GM21447 (cell line): ENCODE measurements around the gene TUBB4A.
"Not testable (repeated sequence)": the region's sequence is repeated elsewhere in the genome, so short reads cannot be mapped to it uniquely, and the experiment has no call there.

Experiments used
- ATAC-seq: cut with Tn5 transposase; IDR thresholded peaks from one replicate; pipeline ENCODE4 v1.9.1; 2021; ENCODE audit not compliant: unreplicated experiment

The TUBB4A gene

DNA sequence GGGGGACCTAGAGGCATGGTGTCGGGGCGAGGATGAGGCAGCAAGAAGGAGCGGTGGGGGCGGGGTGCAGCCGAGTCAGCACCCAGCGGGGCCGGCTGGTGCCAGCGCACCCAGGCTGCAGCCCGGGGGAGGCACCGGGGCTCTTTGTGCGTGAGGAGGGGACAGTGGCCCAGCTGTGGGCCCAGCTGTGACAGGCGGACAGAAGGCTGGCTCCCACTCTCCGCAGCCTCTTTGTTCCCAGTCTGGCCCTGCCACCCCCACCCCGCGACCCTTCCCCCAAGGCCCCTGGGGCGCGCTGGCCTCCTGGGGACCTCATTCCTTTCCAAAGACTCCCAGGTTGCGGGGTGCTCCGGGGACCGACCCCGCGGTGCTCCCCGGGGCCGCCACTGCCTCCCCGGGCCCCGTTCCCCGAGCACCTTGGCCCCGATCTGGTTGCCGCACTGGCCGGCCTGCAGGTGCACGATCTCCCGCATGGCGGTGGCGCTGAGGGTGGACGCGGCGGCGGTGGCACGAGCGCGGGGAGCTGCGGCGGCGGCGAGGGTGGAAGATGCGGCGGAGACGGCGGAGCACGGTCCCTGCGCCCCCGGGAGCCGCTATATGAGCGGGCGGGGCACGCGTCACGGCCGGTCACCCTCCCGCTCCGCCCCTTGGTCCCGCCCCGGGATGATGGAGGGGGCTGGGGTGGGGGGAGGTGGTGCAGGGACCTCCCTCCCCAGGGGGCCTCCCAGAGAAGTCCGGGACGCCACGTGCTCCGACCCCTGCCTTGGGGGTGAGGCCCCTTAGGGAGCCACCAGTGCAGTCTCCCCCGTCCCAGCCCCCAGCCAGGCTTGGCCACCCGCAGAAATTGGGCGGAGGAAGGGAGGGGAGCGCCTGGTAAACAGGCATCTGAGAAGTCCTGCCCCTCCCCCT lies at the start of gene TUBB4A:
Gene TUBB4A, minus strand, starts transcription at position 570 of the 909 bp plus-strand sequence. Its CDS starts 97 bp downstream, at position 473.
- no peak for ATAC-seq

DNA sequence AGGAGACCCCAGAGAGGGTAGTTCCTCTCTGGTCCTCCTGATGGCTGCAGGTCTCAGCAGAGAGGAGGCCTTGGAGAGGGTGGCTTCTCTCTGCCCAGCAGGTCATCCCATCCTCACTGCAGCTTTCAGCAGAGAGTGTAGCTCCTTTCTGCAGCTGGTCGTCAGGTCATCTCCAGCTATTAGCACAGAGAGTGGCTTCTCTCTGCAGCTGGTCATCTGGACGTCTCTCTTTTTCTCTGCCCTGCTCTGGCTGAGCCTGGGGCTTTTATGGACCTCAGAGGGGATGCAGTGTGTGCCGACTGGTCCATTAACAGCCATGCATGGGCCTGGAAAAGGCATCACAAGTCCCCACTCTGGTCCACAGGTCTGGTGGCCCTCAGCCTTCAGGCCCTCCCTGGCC lies 49.0 kb upstream of the TUBB4A start:
- no peak for ATAC-seq

DNA sequence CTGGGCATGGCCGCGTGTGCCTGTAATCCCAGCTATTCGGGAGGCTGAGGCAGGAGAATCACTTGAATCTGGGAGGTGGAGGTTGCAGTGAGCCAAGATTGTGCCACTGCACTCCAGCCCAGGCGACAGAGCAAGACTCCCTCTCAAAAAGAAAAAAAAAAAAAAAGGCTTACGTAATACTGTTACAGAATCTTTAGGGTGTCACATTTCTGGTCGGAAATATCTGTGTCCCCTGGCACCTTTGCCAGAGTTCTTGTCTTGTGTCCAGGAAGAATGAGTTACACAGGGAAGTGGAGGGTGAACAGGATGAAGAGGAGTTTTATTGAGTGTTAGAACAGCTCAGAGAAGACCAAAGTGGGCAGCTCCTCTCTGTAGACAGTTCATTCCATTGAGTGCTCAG lies 48.6 kb upstream of the TUBB4A start:
- ATAC-seq: not testable (repeated sequence)

DNA sequence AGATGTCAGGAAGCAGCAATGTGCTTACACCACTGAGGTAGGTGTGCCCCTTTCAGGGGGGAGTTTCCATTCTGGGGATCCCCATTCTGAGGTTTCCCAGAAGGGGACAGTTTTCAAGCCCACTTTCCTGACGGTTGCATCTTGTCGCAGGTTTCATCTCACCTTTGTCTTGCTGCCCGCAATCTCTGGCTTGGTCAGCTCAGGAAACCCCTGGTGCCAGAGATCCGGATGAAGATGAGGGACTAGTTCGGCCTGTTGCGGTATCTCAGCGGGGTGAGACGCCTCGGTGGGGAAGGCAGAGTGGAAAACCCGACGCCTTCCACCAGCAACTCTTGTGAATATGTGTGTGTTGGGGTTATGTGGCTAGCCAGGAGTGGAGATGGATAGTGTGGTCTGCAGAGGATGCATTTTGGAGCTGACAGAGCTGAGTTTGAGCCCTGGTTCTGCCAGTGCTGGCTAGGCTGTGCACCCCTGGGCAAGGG lies 41.8 kb upstream of the TUBB4A start:
- no peak for ATAC-seq

DNA sequence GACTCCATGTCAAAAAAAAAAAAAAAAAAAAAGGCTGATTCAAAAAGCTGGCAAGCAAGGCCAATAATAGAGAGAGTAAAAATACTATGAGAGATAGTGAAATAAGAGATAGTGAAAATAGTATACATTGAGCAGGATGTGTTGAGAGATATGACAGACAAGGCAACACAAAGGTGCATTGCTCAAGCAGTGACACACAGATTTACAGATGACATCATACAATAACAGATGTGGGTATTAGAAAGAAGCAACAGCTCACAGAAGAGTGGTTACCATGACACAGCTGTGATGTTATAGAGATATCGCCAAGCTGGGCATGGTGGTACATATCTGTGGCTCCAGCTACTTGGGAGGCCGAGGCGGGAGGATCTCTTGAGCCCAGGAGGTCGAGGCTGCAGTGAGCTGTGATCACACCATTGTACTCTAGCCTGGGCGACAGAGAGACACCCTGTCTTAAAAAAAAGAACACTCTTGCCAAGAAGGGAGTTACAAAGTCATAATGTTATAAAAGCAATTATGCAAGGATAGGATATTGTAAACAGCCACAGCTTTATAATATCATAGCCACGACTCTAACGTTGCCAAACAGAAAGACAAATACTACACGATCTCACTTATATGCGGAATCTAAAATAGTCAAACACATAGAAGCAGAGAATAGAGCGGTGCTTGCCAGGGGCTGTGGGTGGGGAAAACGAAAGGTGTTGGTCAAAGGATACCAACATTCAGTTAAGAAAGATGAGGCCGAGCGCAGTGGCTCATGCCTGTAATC lies 39.0 kb upstream of the TUBB4A start:
- no peak for ATAC-seq

DNA sequence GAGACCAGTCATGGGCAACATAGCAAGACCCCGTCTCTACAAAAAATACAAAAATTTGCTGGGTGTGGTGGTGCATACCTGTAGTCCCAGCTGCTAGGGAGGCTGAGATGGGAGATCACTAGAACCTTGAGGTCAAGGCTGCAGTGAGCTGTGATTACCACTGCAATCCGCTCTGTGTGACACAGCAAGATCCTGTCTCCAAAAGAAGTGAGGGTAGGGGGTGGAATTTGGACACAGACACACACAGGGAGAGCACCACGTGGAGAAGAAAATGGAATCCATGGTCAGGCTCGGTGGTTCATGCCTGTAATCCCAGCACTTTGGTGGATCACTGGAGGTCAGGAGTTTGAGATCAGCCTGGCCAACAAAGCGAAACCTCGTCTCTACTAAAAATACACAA lies 37.4 kb upstream of the TUBB4A start:
- no peak for ATAC-seq

DNA sequence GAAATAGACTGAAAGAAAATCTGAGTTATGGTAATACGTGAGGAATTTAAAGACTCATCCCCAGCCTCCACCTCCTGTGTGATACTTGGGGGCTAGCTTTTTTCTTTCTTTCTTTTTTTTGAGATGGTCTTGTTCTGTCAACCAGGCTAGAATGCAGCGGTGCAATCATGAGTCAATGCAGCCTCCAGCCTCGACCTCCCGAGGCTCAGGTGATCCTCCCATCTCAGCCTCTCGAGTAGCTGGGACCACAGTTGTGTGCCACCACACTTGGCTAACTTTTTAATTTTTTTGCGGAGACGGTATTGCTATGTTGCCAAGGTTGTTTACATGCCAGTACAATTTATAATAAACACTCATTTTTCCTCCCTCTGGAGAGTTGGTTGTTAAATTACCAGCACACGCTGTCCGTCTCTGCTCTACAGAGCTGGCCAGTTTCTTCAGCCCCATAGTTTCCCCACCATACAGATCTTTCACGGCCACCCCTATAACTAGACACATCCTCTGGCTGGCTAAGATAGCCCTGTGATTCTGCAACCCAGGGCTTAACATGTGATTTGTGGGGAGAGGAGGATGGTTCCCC lies 33.5 kb upstream of the TUBB4A start:
- no peak for ATAC-seq

DNA sequence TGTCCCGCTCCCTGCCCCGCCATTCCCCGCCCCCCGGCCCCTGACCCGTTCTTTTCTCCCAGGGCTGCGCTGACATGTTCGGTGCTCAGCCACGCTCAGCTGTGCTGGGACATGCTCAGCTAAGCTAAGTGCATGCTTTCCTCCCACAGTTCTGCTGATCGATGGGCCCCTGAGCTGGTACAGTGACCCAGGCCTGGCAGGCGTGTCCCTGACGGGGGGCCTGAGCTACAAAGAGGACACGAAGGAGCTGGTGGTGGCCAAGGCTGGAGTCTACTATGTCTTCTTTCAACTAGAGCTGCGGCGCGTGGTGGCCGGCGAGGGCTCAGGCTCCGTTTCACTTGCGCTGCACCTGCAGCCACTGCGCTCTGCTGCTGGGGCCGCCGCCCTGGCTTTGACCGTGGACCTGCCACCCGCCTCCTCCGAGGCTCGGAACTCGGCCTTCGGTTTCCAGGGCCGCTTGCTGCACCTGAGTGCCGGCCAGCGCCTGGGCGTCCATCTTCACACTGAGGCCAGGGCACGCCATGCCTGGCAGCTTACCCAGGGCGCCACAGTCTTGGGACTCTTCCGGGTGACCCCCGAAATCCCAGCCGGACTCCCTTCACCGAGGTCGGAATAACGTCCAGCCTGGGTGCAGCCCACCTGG lies 32.5 kb upstream of the TUBB4A start:
- no peak for ATAC-seq

DNA sequence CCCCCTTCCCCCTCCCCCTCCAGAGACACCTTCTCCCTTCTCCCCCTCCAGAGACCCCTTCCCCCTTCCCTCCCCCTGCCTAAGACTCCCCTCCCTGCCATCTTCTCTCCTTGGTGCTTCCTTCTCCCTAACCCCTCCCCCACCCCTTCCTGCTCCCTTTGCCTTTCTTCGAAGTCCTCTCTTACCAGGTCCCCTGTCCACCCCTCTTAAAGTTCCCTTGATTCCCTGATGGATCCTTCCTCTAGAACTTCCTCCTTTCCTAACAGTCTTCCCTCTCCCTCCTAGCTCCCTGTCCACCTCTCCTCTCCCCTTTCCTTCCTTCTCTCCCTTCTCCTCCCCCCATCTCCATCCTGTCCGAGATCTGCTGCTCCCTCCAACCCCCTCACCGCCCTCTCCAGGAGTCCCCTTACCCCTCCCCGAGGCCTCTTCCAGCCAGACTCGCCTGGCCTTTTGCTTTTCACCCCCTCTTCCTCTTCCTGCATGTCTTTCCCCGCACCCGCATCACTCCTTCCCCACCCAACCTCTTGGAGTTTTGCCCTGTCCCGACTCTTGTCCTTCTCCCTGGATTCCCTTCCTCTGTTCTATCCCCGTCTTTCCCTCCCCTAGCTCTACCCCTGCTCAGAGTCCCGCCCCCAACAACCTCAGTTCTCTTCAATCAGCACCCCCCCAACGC lies 31.8 kb upstream of the TUBB4A start:
- ATAC-seq: no peak

DNA sequence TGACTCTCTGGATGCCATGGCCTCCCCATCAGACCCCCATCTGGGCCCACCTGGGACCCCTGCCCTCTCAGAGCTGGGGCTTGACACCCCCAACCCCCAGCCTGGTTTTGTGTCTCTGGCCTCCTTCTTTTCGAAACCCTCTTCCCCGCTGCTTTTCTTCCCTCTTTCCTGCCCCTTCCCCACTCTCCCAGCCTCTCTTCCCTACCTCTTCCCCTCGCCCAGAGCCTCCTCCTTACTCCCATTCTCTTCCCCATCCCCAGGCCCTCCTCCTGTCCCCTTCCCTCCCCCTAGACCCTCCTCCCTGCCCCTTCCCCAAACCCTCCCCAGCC lies 30.9 kb upstream of the TUBB4A start:
- ATAC-seq: no peak

DNA sequence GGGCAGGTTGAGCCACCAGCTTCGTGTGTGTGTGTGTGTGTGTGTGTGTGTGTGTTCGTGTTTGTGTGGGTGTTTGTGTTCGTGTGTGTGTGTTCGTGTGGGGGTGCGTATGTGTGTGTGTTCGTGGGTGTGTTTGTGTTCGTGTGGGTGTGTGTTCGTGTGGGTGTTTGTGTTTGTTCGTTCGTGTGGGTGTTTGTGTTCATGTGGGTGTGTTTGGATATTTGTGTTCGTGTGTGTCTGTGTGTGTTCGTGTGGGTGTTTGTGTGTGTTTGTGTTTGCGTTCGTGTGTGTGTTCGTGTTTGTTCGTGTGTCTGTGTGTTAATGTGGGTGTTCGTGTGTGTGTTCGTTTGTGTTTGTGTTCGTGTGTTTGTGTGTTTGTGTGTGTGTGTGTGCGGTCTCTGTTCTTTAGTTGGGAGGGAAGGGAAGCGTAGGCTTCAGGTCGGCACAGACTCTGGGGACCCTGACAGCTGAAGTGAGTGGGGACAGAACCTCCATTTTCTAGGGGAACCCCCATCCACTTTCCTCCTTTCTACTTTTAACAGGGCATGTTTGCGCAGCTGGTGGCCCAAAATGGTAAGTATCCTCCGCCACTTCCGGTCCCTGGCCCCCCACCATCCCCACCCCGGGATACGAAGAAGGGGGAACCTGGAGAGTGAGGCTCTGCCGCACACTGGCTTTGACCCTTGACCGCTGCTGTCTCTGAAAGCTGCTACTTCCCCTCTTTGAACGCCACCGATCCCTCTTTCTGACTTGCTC lies 30.3 kb upstream of the TUBB4A start:
- no peak for ATAC-seq

DNA sequence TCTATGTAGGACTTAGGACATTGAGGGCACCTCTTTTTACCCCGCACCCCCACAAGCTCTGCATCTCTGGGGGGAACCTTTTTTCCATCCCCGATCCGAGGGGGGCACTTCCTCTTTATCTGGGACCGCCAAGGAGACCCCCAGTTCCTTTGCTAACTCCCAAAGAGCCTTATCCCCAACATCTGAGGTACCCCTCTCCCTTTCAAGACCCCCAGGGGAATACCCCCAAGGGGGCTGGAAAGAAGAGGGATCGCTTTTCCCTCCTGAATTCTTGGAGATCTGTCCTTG lies 29.8 kb upstream of the TUBB4A start:
- ATAC-seq: no peak

DNA sequence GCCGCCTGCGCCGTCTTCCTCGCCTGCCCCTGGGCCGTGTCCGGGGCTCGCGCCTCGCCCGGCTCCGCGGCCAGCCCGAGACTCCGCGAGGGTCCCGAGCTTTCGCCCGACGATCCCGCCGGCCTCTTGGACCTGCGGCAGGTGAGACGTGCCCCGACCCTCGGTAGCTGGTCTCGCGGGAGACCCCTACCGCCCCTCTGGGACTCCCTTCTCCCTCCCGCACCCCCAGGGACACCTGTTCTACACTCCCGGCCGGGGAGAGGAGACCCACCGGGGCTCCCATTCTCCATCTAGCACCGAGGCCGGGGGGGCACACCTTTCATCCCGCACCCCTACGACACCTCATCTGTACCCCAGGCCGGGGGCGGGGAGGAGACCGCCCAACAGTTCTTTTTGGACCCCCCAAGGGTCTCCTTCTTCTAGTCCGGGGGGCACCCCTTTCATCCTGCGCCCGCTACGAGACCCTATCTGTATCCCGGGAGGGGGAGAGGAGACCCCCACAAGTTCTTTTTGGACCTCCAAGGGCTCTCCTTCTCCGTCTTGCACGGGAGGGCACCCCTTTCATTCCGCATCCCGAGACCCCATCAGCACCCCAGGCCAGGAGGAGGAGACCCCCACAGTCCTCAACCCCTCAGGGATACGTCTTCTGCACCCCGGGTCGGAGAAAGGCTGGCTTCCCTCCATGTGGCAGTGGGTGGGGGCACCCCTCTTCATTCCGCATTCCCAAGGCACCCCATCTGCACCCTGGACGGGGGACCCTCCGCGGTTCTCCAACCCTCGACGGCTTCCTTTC lies 29.2 kb upstream of the TUBB4A start:
- ATAC-seq: no peak

DNA sequence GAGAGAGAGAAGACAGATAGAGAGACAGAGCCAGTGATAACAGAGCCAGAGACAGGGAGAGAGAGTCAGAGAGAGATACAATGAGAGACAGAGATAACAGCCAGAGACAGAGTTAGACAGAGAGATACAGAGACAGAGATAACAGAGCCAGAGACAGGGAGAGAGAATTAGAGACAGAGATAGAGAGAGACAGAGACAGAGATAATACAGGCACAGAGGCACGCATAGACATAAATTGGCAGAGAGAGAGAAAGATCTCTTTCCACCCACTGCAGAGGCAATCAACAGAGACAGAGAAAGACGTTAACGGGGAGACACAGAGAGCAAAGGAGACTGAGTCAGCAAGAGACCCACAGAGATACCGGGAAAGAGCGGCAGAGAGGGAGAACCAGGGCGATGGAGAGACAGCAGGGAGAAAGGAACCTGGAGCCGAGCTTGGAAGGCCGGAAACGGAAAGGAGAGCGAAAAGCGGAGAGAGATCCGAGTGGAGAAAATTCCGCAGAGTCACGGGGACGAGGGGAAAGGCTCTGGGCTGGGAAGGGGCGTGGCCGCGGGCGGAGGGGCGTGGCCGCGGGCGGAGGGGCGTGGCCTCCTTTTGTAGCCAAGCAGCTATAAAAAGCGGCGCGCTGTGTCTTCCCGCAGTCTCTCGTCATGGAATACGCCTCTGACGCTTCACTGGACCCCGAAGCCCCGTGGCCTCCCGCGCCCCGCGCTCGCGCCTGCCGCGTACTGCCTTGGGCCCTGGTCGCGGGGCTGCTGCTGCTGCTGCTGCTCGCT lies 28.5 kb upstream of the TUBB4A start, which contains the start of gene TNFSF9:
Gene TNFSF9, plus strand, starts transcription at position 641 of the 777 bp plus-strand sequence. Its CDS starts 11 bp downstream, at position 652.
- no peak for ATAC-seq

DNA sequence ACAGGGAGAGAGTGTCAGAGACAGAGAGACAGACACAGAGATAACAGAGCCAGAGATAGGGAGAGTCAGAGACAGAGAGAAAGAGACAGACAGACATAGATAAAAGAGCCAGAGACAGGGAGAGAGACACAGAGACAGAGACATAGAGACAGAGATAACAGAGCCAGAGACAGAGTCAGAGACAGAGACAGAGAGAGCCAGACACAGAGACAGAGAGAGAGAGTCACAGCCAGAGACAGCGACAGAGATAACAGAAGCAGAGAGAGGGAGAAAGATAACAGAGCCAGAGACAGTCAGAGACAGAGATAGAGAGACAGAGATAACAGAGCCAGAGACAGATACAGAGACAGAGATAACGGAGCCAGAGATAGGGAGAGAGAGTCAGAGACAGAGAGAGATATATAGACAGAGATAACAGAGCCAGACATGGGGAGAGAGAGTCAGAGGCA lies 27.9 kb upstream of the TUBB4A start:
- ATAC-seq: no peak

DNA sequence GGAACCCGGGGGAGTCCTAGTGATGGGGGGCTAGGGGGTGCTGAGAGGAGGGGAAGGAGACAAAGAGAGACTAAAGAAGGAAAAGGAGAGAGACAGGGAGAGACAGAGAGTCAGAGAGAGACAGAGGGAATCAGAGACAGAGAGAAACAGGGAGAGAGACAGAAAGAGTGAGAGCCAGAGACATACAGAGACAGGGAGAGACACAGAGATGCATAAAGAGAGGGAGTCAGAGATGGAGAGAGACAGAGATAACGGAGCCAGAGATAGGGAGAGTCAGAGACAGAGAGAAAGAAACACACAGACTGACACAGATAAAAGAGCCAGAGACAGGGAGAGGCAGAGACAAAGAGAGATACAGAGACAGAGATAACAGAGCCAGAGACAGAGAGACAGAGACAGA lies 27.2 kb upstream of the TUBB4A start:
- ATAC-seq: no peak

DNA sequence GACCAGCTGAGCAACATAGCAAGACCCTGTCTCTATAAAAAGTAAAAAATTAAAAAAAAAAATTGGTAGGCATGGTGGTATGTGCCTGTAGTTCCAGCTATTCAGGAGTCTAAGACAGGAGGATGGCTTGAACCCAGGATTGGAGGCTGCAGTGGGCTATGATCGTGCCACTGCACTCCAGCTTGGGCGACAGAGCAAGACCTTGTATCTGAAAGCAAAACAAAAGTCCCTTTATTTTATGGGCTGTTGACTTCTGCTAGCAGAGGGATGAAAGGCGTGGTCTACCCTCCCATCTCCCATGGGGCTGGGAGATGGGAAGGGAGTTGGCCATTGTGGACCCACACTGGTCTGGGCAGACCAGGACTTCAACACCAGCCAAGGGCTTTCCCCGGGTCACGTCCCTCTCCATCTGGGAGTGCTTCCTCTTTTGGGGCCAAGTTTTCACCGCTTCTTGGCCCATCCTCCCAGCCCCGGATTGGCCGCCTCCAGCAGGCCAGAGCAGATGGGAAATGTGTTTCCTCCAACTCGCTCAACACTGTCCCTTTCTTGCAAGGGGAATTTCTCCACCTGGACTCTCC lies 26.5 kb upstream of the TUBB4A start:
- ATAC-seq: peak; percentile 18

DNA sequence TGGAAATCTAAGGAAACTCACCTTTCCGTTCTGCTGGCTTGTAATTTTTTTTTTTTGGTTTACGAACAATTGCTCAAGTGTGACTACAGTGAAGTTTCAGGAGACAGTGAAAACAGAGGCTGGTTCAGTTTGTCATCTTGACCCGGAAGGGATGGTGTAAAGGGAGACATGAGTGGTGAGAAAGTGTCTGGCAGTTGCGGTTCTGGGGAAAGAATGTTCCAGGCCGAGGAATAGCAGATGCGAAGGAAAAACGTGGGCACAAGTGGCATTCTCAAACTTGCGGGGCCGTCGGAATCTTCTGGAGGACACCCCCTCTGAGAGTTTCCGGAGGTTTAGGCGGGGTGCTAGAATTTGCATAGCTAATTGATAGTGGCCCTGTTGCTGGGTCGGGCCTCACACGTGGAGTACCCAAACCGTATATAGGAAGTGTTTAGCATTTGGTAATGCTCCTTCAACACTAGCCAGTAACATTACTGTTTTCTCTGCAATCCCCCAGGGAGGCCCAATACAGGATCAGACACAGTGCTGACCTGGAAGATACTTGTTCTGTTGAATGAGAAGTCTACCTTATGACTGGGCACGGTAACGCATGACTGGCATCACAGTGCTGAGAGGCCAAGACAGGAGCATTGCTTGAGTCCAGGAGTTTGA lies 25.9 kb upstream of the TUBB4A start:
- ATAC-seq: peak; percentile 54
